Activated T-helper 1 cell treated with Interleukin-2 at 50 U/mL for 16 hours (primary cell): ENCODE results near the gene CHCHD3.

Source experiments
- DNase-seq: peaks from one replicate; pipeline ENCODE4 v3.0.0-alpha.2; 2020; ENCODE audit warnings: low read depth

Gene CHCHD3

DNA sequence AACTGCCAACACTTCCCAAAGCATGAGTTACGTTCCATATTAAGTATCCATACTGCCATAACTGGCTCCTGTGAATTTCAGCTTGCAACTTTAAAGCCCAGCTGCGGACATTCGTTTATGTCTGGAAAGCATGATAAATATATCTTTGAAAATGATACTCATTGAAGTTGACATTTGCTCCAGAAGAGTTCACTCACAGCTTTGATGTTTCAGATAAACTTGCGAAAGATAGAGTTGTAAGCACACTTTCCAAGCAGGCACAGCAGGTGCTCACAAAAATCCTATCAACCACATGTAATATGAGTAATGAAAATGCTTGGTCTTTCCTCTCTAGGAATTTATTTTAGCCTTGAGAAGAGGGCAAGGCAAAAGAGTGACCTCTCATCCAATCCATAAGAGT is 4.5 kb downstream of the CHCHD3 start:
- DNase-seq: no peak

- DNase-seq: no peak
Measured at GRCh38 chr7:133076142-133076541, 5.7 kb downstream of the CHCHD3 start.

DNA sequence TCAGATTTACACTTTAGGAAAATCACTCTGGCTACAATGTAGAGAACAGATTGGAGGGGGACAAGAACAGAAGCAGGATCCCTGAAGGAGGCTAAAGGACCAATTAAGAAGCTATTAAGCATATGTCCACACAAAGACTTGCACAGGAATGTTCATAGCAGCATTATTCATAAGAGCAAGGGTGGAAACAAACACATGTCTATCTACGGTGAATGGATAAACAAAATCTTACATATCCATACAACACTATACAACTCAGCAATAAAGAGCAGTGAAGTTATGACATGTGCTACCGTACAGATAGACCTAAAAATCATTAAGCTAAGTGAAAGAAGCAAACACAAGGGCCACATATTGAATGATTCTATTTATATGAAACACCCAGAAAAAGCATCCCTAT is 10.4 kb downstream of the CHCHD3 start:
- DNase-seq: no peak

DNA sequence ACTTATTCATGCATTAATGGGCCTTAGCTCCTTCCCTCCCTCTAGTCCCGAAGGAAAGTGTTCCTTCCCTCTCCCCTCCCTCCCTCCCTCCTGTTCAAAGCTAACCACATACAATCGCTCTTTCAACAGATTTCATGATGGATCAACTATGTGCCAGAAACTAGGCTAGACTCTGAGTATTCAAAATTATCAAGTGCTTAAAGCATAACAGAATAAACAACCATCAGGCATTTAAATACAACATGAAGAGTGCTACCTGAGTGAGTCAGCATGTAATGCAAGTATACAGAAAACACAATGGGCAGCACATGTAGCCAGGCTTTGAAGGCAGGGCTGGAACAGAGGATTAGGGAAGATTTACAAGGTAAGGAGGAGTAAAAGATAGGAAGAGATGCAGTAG is 11.3 kb downstream of the CHCHD3 start:
- DNase-seq: no peak

DNA sequence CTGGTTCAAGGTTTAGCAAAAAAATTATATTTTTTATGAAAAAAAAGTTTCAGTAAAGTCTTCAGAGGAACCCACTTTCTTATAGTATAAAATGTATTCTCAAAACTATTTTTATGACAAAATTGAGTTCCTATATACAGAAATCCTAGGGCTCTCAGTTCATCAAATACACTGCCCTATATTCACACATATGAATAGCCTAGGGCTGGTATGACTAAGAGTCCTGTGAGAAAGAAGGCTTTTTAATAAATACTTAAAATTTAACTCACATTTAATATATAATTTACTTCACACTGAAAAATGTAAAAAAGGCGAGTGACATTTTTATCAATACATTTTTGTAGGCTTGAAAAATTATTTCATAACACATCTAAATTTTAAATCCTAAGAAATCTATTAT is 16.6 kb downstream of the CHCHD3 start:
- no peak for DNase-seq

GRCh38 chr7:133064082-133064820 is 17.6 kb downstream of the CHCHD3 start:
- no peak for DNase-seq

DNA sequence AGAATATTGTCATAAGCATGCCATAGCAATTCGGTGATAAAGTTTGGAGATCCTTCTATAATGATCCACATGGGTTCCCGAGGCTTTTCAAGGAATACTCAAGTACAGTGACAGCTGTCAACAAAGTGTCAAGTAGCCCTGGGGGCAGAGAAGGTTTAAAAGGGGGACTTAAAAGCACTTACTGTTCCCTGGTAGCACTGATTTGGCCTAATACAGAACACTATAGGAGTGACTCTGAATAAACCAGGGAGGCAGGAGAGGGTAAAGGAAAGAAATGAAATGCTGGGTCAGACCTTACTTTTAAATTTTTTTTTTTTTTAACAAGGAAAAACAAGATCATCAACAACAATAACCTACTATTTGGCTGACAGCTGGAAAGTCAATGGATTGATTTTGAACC is 20.1 kb downstream of the CHCHD3 start:
- DNase-seq: no peak

DNA sequence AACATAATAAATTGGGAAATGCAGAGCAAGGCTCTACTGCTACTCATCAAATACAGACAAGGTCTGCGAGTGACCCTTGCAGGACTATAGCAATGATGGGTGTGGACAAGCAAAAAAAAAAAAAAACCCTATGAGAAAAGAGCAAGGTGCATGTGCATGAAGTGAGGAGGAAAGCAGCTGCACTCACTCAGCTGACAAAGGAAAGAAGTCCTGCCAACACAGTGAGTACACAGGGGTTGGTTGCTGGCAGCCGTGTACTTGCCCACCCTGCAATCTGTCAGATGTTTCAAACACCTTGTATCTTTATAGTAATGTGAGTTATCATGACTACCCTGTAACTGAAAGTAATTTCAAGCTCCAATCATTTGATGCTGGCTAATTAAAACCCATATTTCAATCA is 20.5 kb downstream of the CHCHD3 start:
- no peak for DNase-seq

DNA sequence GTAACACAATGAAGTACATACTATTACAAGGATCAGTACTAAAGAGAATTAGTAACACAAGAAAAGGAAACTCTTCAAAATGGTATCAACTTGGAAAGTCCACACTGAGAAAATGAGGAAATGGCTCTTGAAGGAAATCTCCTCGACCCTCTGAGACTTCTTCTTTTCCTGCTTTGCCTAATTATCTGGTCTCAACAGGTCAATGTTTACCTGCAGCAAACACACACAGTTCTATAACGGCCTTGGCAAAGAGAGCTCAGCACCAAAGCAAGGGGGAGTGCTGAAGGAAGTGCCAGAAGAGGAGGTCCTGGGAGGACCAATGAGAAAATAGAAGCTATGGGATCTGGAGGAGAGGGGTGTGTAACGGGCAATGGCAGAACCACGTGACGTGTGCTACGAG is 21.9 kb downstream of the CHCHD3 start:
- no peak for DNase-seq

DNA sequence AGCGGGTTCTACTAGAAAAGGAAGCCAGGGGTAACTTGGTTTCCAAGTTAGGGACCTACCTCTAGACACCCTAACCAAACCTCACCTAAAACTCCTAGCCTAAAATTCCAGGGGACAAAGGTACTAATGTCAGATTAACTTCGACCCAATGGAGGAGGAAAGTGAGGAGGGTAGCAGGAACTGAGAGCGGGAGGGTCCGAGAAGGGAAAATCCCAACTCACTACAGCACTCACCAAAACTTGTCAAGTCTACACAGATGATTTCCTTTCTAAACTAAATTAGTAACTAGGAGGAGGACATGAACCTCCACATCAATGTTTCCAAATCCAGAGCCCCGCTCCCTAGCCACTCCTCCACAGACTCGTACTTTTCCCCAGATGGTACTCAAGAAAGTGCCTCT is 22.6 kb downstream of the CHCHD3 start:
- no peak for DNase-seq

- no peak for DNase-seq
Measured at GRCh38 chr7:133056370-133057238, 25.3 kb downstream of the CHCHD3 start.

GRCh38 chr7:133054162-133054840 is 27.6 kb downstream of the CHCHD3 start:
- no peak for DNase-seq

- DNase-seq: no peak
Measured at GRCh38 chr7:133053321-133053891, 28.5 kb downstream of the CHCHD3 start.

- DNase-seq: no peak
Measured at GRCh38 chr7:133052826-133053225, 29.1 kb downstream of the CHCHD3 start.

DNA sequence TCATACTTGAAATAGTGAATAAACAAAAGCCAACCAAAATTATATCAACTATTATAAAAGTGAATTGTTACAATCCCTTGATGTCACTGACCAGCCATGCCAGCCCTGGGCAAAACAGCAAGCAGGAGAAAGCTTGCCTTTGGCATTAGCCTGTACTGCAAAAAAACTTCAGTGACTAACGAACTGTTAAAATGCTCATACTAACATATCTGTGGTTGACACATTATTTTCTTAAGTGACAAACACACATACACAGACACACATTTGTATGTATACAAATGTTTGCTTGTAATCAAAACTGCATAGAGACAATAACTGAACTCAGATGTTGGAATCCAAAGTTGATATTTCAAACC is 29.5 kb downstream of the CHCHD3 start:
- DNase-seq: no peak

DNA sequence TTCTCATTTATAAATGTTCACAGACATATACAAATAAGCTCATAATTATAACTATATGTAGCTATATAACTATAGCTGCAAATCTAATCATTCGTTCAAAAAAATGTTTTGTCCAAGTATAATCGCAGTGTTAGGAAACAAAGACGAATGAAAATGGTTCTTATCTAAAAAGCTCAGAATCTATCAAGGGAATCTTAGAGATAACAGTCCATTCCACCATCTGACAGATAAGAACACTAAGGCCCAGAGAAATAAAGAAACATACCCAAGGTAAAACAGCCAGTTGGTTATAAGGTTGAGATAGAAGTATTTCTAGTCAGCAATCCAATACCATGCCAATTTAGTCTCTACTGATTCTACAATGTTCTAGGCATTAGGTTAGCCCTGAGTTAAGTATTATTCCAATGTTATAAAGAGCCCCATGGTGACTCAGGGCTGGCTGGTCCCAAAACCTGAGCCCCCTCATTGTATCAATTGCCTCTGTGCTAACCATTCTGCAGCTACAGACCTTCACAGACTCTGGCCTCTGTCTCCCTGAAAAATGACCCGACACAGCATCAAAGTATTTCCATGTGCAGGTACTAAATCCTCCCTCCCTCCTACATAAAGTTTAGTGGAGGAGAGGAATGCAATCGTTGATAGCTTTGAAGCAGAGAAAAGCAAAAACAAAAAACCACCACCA is 30.0 kb downstream of the CHCHD3 start:
- no peak for DNase-seq

DNA sequence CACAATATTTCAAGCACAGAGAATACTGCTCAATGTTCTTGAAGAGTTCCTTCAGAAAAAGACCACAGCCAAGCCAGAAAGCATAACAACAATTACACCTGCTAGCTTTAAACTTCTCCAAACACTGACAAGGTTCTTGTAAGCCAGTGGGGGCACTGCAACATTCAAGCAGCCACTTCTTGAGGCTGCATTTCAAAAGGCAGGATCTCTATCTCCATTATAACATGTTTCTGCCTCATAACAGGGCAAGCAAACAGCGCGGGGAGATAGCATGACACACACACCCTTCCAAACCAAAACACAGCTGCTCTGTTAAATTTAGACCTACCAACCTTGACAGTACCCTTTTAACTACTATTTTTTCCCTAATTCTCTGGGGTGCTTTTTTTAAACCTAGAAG is 30.8 kb downstream of the CHCHD3 start:
- DNase-seq: no peak

DNA sequence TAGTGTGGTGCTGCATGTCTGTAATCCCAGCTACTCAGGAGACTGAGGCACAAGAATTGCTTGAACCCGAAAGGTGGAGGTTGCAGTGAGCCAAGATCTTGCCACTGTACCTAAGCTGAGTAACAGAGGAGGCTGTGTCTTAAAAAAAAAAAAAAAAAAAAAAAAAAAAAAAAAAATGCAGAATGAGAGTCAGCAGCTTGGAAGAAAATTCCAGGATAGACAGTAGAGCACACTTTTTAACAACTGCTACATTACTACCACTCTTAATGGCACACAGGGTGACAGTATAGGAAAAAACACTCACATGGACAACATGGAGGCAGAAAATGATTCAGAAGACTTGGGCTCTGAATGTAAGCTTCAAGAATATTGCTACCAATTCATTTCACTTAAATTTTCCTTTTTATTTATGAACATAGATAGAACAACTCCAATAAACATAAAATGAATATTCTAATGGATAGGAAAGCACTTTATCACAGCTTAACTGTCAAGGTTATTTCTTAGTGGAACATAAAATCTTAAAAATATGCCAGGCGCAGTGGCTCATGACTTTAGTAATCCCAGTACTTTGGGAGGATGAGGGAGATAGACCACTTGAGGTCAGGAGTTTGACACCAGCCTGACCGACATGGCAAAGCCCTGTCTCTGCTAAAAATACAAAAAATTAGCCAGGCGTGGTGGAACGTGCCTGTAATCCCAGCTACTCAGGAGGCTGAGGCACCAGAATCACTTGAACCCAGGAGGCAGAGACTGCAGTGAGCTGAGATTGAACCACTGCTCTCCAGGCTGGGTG is 31.5 kb downstream of the CHCHD3 start:
- DNase-seq: no peak

DNA sequence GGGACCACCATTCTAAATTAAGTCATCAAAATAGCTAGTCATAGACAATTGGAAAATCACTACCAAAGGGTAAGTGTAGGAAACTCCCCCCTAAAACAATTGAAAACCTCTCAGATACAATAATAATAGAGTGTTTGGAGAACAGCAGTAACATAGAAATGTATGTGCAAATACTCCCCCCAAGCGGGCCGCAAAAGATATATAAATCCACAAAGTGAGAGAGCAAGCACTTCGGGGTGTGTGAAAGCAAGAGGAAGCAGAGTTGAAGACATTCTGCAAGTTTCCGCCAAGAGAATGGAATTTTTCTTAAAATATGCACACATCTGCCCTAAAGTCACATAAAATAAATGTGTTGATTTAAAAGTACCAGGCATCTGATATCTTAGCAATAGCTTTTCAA is 33.3 kb downstream of the CHCHD3 start:
- DNase-seq: no peak

DNA sequence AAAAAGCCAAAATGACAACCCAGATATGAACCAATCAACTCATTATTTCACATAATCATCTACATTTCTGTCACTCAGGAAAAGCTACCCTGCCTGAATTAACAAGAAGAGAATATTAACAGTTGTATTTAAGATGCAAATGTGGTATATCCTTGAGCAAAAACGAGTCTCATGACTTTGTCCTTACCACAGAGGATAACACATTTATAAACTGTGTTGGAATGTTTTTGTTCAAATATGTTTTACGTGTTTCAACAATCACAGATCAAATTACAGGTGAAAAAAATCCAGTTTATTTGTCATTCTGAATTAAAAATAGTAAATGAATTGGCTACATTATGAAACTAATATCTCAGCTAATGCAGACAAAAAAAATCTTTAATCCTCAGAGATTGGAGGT is 34.6 kb downstream of the CHCHD3 start:
- DNase-seq: no peak

DNA sequence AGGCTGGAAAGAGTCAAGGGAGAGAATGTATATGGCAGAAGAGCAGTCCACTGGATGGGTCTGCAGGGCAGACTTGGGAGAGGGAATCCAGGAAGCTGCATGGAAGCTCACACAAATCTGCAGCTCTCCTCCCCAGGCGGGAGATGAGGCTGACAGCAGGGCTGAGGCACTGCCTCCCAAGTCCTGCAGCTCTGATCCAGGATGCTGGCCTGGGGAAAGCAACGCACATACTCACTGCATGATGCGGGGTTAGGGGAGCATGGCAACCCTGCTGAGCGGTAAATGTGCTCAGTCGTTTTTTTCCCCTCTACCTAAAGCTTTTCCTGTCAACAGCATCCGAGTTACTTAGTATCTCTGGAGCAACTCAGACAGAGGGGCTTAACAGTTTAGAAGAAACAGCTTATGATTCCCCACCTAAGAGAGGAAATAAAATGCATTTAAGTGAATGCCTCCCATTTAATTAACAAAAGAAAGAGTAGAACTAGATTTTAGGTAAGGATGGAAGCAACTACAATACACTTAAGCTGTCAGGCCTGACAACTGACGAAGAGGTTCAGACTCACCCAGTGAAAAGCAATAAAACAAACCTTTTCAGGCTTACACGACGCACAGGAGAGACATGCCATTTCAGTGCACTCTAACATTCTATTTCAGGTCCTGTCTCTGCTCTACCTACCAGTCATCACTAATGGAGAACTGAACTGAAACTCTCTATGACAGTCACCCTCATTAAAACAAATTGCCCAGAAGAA is 37.0 kb downstream of the CHCHD3 start:
- no peak for DNase-seq
